Measurements from ENCODE around the gene POLR3G.

DNA sequence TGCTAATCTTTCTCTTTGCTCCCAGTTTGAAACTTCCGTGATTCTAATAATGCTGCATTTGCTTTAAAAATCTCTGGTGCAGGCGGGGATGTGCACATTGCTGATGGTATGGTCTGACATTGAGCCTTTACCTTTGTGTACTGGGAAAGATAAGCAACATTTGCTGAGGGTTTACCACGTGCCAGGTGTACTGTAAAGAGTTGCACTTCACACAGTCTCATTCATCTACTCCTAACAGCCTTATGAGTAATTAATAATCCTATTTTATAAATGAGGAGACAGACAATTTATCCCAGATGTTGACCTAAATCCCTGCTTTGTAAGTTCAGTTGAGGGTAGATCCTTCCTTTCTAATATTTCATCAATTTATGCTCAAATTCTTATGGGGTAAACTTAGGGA lies 83.2 kb downstream of the POLR3G start:
- TF ChIP-seq, protein P1, sequence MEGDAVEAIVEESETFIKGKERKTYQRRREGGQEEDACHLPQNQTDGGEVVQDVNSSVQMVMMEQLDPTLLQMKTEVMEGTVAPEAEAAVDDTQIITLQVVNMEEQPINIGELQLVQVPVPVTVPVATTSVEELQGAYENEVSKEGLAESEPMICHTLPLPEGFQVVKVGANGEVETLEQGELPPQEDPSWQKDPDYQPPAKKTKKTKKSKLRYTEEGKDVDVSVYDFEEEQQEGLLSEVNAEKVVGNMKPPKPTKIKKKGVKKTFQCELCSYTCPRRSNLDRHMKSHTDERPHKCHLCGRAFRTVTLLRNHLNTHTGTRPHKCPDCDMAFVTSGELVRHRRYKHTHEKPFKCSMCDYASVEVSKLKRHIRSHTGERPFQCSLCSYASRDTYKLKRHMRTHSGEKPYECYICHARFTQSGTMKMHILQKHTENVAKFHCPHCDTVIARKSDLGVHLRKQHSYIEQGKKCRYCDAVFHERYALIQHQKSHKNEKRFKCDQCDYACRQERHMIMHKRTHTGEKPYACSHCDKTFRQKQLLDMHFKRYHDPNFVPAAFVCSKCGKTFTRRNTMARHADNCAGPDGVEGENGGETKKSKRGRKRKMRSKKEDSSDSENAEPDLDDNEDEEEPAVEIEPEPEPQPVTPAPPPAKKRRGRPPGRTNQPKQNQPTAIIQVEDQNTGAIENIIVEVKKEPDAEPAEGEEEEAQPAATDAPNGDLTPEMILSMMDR (IDR thresholded peaks at IDR 0.05; ENCODE audit: poor library complexity) = no peak
- no peak for TF ChIP-seq EZH2 (IDR thresholded peaks at IDR 0.05; ENCODE audit: borderline replicate concordance)
- no peak for TF ChIP-seq EZH2phosphoT487 (IDR thresholded peaks at IDR 0.05; ENCODE audit: low read depth, severe bottlenecking, unreplicated experiment)

Data from hepatocyte (in vitro differentiated cells).